ENCODE results near the gene LBP. TPM values are rescaled to one million over a fixed set of nuclear protein-coding genes. Genes with fewer than 3 reads are reported as not detected.

LBP gene
- total and polyA plus RNA-seq, 2 of the 13 experiments (the other 11 are each of a cell fraction or from before 2014, with no cell fraction given) = 0.07 to 0.20 TPM

GRCh38 chr20:38418509-38419204 is 72.4 kb downstream of the LBP start (continued):
- no peak for TF ChIP-seq HMGXB3 (CRISPR knock-in tag; IDR thresholded peaks at IDR 0.05; ENCODE audit: borderline replicate concordance)
- TF ChIP-seq HINFP (CRISPR knock-in tag; IDR thresholded peaks at IDR 0.05; ENCODE audit: low read depth) = no peak
- TF ChIP-seq ZNF639 (CRISPR knock-in tag; conservative IDR thresholded peaks at IDR 0.05) = no peak
- no peak for TF ChIP-seq EHMT2 (IDR thresholded peaks at IDR 0.05; ENCODE audit: borderline replicate concordance, low read depth, low read length)
- TF ChIP-seq ZNF713 (CRISPR knock-in tag; IDR thresholded peaks at IDR 0.05) = no peak
- no peak for TF ChIP-seq ZNF317 (CRISPR knock-in tag; IDR thresholded peaks at IDR 0.05)
- no peak for TF ChIP-seq HOMEZ (CRISPR knock-in tag; IDR thresholded peaks at IDR 0.05; ENCODE audit: low read depth)
- peak; percentile 38; the same call in 1 of the 2 replicates for TF ChIP-seq ZNF619 (CRISPR knock-in tag; IDR thresholded peaks at IDR 0.05)
- no peak for TF ChIP-seq KLF12 (CRISPR knock-in tag; IDR thresholded peaks at IDR 0.05; ENCODE audit: borderline replicate concordance)
- no peak for TF ChIP-seq DNMT3B (CRISPR knock-in tag; conservative IDR thresholded peaks at IDR 0.05)
- no peak for TF ChIP-seq ZNF460 (CRISPR knock-in tag; IDR thresholded peaks at IDR 0.05; ENCODE audit: borderline replicate concordance)
- no peak for TF ChIP-seq ELF1 (CRISPR knock-in tag; IDR thresholded peaks at IDR 0.05)
- no peak for TF ChIP-seq PHB2 (IDR thresholded peaks at IDR 0.05; ENCODE audit: partially characterized antibody)
- TF ChIP-seq AKAP8 (CRISPR knock-in tag; IDR thresholded peaks at IDR 0.05) = no peak
- no peak; the same call in 1 of the 2 replicates for TF ChIP-seq BORCS8-MEF2B (CRISPR knock-in tag; IDR thresholded peaks at IDR 0.05)
